Colonic mucosa (tissue), 4 donors: Measurements from ENCODE around the gene SLC2A5. TPM values are rescaled to one million over a fixed set of nuclear protein-coding genes. Genes with fewer than 3 reads are reported as not detected.

Source experiments
- DNase-seq: peaks from one replicate; pipeline ENCODE4 v3.0.0-alpha.2; 2020
- H3K27ac ChIP-seq: fragments of 200-600 bp; one replicate; pipeline ENCODE4 v1.8.0; 2021
- H3K27me3 ChIP-seq: fragments of 200-600 bp; one replicate; pipeline ENCODE4 v1.8.0; 2021
- H3K36me3 ChIP-seq: fragments of 200-600 bp; one replicate; pipeline ENCODE4 v1.8.0; 2021
- H3K4me1 ChIP-seq: fragments of 200-600 bp; one replicate; pipeline ENCODE4 v1.8.0; 2021; ENCODE audit warnings: mild to moderate bottlenecking
- H3K4me3 ChIP-seq: fragments of 200-600 bp; one replicate; pipeline ENCODE4 v1.8.0; 2021
- H3K9ac ChIP-seq, 2 donors: one replicate each; pipeline ENCODE4 v1.7.0; 2013; ENCODE audit warnings: control low read depth in 2 of 2, low read depth in 2 of 2, low read length in 2 of 2
- H3K9me3 ChIP-seq: fragments of 200-600 bp; one replicate; pipeline ENCODE4 v1.8.0; 2021
- CTCF ChIP-seq: fragments of 200-600 bp; IDR thresholded peaks from one replicate; pipeline ENCODE4 v1.8.0; 2022; ENCODE audit warnings: antibody characterized with exemption, mild to moderate bottlenecking
- intact Hi-C: fragments of 100-400 bp; cut with DNase I; formaldehyde crosslinking; loops from one replicate; pipeline ENCODE4 v1.14.1; 2022
- total RNA-seq, 2 donors: library from RNA; stranded (reverse); fragmentation: NEBNext Ultra II Directional in 1 of 2; extraction: Animal tissue kit (Norgen Biotek cat#: 25700) in 1 of 2; gene quantifications; one replicate each; pipeline ENCODE4 v1.2.1, GENCODE V29; 2021
- donor health status: healthy.
- donor health status: DM: no; HTN: no; CAD: no.
- donor health status: DM: no; HTN: no; CAD: no.

SLC2A5 gene
- total RNA-seq, 2 donors from 2014 or later, result 1.8 to 4.9 TPM

GRCh38 chr1:8986814-8987190 lies 82.6 kb downstream of the SLC2A5 start:
- Histone ChIP-seq H3K9me3 (no peaks in the 10 kb centered on the region), H3K4me3 (no peak overlapping the region), H3K27me3 (no peaks in the 10 kb centered on the region), H3K4me1 (no peaks in the 10 kb centered on the region), H3K27ac (no peak overlapping the region), H3K9ac (no peak overlapping the region), H3K36me3 (no peaks in the 10 kb centered on the region)
- intact Hi-C loops, result loop anchor here (5.0 kb wide), 2 partner anchors 70 to 115 kb away; no protein-coding TSS in a partner anchor
- no peak for DNase-seq
- no peak for TF ChIP-seq CTCF

DNA sequence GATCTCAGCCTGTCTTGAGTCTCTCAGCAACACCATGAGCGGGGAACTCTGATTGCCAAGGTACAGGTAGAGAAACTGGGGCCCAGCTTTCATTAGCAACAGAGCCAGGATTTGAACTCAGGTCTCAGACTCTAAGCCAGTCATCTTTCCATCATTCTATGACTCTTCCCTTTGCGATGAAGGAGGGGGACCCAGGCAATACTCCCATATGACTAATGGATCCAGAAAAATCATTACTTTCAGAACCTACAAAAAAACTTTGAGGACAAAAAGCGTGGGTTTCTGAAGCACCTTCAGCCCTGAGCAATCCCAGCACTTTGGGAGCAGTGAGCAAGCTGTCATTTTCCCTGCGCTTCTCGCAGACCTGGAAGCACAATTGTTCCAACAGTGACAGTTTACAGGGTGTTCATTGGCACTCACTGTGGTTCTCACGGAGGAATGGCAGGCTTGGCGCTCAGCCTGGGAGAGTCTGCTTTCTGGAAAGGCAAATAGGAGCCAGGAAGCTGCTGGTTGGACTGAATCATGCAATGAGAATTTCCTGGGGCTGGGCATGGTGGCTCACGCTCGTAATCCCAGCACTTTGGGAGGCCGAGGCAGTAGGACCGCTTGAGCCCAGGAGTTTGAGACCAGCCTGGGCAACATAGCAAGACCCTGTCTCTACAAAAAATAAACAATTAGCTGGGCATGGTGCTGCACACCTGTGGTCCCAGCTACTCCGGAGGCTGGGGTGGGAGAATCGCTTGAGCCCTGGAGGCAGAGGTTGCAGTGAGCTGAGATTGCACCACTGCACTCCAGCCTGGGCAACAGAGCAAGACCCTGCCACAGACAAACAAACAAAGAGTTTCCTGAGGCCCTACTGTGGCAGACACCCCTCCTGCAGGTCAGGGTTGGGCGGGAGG lies 83.3 kb downstream of the SLC2A5 start:
- DNase-seq, result peak; percentile 82
- Histone ChIP-seq H3K36me3 (no peaks in the 10 kb centered on the region), H3K4me1 (no peaks in the 10 kb centered on the region), H3K9me3 (no peaks in the 10 kb centered on the region), H3K27me3 (no peaks in the 10 kb centered on the region), H3K4me3 (no peak overlapping the region), H3K9ac (no peak overlapping the region), H3K27ac (no peak overlapping the region)
- intact Hi-C loops, result loop anchor here (5.0 kb wide), 2 partner anchors 69 to 114 kb away; no protein-coding TSS in a partner anchor
- TF ChIP-seq CTCF, result no peak

Other genes with a start within 250 kb of the SLC2A5 start
- gene ENO1, start 190.9 kb downstream of the SLC2A5 start, total RNA-seq, result 1,000 to 10,000 TPM in 1 of 2 donors, 100 to 1,000 TPM in 1; 982 to 1,067 TPM
- not detected for gene CA6, start 123.8 kb downstream of the SLC2A5 start, total RNA-seq
- not detected for gene SLC2A7, start 43.2 kb downstream of the SLC2A5 start, total RNA-seq
- 10 to 100 TPM; 12.2 to 15.9 TPM for gene GPR157, start 59.5 kb upstream of the SLC2A5 start, total RNA-seq
- gene H6PD, start 165.1 kb upstream of the SLC2A5 start, total RNA-seq, result 10 to 100 TPM; 20.8 to 24.7 TPM
- gene SPSB1, start 223.3 kb upstream of the SLC2A5 start, total RNA-seq, result 10 to 100 TPM; 14.9 to 28.7 TPM